PC-3 (cell line): Measurements from ENCODE around the gene TBX3.

Experiments used
- CTCF ChIP-seq: fragments of 300-600 bp; sonication (generic); conservative IDR thresholded peaks from 2 replicates; pipeline ENCODE4 v1.5.1; 2017; ENCODE audit warnings: antibody characterized with exemption, low read depth, mild to moderate bottlenecking, low read length
- EZH2 ChIP-seq: fragments of 300-600 bp; sonication (generic); IDR thresholded peaks from one replicate; pipeline ENCODE4 v1.6.1; 2017; ENCODE audit warnings: antibody characterized with exemption, mild to moderate bottlenecking, low read length; ENCODE audit not compliant: unreplicated experiment
- EZH2phosphoT487 ChIP-seq: fragments of 300-600 bp; sonication (generic); IDR thresholded peaks from 2 replicates; pipeline ENCODE4 v1.6.1; 2018; ENCODE audit warnings: mild to moderate bottlenecking, antibody characterized with exemption, low read length, borderline replicate concordance

- TF ChIP-seq CTCF = no peak
- TF ChIP-seq EZH2 = no peak
- TF ChIP-seq EZH2phosphoT487 = no peak
Observed at GRCh38 chr12:114672817-114673168, 11.2 kb downstream of the TBX3 start.
